ENCODE data around the gene C4BPB.
"Not testable (repeated sequence)": the region's sequence is repeated elsewhere in the genome, so short reads cannot be mapped to it uniquely, and the experiment has no call there.

The C4BPB gene, protein sequence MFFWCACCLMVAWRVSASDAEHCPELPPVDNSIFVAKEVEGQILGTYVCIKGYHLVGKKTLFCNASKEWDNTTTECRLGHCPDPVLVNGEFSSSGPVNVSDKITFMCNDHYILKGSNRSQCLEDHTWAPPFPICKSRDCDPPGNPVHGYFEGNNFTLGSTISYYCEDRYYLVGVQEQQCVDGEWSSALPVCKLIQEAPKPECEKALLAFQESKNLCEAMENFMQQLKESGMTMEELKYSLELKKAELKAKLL

GRCh38 chr1:207088701-207089626, at the start of gene C4BPB:
TSS of gene C4BPB (plus strand) at chr1:207088860. CDS start at chr1:207089532, 672 bp downstream.
- no peak for DNase-seq (ENCODE audit: low read depth)

- DNase-seq (ENCODE audit: low read depth): no peak
These were observed 49.1 kb upstream of the C4BPB start for GRCh38 chr1:207039380-207040180.

- DNase-seq (ENCODE audit: low read depth): no peak
These were observed 48.5 kb upstream of the C4BPB start for GRCh38 chr1:207040181-207040533.

DNA sequence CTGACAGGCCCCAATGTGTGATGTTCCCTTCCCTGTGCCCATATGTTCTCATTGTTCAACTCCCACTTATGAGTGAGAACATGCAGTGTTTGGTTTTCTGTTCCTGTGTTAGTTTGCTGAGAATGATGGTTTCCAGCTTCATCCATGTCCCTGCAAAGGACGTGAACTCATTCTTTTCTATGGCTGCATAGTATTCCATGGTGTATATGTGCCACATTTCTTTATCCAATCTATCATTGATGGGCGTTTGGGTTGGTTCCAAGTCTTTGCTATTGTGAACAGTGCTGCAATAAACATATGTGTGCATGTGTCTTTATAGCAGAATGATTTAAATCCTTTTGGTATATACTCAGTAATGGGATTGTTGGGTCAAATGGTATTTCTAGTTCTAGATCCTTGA, 47.3 kb upstream of the C4BPB start:
- not testable (repeated sequence) for DNase-seq (ENCODE audit: low read depth)

DNA sequence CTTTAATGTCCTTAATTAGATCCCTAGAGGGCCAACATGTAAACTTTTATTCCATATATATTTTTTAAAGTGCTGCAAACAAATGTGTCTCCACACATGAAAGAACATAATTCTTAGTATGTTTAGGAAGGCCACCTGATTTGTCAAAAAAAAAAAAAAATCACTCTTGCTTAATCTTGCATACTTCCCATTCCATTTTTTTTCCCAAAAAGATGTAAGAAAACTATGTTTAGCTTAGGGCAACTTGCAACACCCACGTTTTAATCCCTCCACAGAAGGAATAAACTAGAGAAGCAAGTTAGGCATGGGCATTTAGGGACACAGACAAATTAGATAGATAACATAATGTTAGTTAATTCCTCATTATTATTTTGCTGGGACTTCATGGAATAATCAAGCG, 43.2 kb upstream of the C4BPB start:
- no peak for DNase-seq (ENCODE audit: low read depth)

DNA sequence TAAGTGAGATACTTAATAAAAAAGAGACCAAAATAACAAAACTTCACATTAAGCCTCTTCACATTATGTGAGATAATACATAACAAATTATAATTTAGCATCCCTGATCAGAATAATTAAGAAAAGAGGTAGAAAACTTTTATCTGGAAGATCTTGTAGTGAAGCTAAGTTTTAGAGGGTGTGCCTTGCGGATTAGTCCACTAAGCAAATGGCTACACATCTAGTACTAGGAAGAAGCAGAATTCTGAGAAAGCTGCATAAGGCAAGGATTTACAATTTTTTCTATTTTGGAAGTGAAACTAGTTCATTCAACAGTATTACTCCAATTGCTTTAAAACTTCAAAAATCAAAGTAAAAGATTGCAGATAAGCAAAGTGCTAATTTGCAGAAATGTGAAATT, 41.2 kb upstream of the C4BPB start:
- no peak for DNase-seq (ENCODE audit: low read depth)

DNA sequence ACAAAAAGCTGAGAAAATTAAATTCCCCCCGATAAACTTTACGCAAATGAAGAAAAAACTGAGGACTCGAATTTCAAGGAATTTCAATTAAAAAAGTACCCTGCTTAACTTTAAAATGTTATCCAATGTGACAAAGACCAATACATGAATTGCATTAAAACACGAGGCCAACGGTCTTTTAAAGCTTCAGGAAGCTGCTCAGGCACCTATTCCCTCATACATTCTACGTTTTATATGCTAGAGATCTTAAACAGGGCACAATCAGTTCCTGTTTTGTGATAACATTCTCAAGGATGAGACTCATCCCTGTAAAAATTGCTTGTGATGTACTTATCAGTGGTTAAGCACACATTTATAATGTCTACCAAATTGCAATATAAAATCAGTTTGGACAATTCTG, 40.6 kb upstream of the C4BPB start:
- DNase-seq (ENCODE audit: low read depth): no peak

- DNase-seq (ENCODE audit: low read depth): no peak
These were observed 39.6 kb upstream of the C4BPB start for GRCh38 chr1:207049054-207049453.

DNA sequence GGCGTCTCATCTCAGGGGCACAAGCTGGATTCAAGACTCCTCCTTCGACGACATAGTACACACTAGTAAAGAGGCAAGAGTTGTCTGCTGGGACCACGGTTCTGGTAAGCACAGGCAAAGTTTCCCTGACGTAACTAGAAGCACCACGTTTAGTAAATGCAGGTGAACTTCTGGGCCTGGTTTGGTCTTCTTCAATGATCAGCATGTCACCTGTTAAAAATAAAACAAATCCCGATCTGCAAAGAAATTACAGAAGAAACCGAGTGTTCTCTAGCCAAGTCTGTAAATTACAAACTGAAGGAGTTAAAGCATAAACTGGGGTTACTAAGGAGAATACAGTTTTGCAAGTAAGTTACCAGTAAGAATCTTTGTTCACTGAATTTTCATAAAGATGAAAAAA, 39.1 kb upstream of the C4BPB start:
- no peak for DNase-seq (ENCODE audit: low read depth)

- no peak for DNase-seq (ENCODE audit: low read depth)
These were observed 38.7 kb upstream of the C4BPB start for GRCh38 chr1:207049974-207050391.

- DNase-seq (ENCODE audit: low read depth): peak; percentile 88
These were observed 38.0 kb upstream of the C4BPB start for GRCh38 chr1:207050480-207051190.

DNA sequence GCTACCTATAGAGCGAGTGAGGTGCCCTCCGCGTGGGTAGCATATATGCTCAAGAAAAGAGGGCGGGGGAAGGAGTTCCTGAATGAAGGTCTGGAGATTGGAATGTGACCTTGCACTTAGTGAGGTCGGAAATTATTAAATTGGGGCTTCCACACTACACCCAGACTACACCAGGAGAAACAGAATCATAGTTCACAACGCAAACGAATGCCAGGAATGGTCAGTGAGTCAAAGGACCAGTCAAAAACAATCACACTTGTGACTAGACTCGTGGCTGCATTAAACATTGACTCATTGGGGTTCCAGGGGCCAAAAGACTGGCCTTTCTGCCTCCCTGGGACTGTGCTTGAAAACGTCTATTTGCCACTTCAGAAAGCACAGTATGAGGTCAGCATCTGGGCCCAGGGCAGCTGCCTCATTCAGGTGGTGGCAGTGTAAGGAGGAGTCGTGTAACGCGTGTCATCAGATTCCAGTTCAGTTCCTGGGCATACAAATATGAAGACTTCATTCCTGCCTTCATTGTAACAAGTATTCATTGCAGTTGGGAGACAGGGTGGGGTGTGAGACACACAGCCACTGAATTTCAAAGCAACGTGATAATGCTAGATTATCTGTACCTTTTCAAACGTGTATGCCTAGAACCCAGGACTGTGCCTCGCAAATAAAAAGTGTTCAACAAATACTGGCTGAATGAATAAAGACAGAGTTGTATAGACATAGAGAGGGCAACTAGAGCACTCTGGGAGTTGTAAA, 37.3 kb upstream of the C4BPB start, which contains the start of gene YOD1:
Gene YOD1, minus strand, starts transcription at position 18 of the 753 bp plus-strand sequence. CDS start 178 bp downstream, outside the sequence.
- peak; percentile 11 for DNase-seq (ENCODE audit: low read depth)

- DNase-seq (ENCODE audit: low read depth): peak; percentile 91
These were observed 35.5 kb upstream of the C4BPB start, which contains the start of gene PFKFB2 for GRCh38 chr1:207052911-207053769. TSS of gene PFKFB2 (plus strand) at chr1:207053275. CDS start at chr1:207054718, 1,443 bp downstream.

DNA sequence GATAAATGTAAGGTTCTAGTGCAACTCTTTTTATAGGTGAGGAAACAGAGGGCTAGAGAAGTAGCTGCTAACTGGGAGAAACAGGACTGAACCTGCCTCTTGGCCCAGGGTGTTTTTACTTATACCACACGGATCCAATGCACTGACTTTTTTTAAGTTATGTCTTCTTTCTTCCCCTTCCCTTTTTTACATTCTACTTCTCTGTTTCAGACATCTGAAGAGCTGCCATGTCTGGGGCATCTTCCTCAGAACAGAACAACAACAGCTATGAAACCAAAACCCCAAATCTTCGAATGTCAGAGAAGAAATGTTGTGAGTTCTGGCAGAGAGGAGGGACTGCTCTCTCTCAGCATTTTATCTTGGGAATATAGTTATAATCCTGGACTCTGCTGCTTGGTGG, 34.2 kb upstream of the C4BPB start:
- DNase-seq (ENCODE audit: low read depth): no peak

- DNase-seq (ENCODE audit: low read depth): no peak
These were observed 33.2 kb upstream of the C4BPB start for GRCh38 chr1:207055386-207056001.

DNA sequence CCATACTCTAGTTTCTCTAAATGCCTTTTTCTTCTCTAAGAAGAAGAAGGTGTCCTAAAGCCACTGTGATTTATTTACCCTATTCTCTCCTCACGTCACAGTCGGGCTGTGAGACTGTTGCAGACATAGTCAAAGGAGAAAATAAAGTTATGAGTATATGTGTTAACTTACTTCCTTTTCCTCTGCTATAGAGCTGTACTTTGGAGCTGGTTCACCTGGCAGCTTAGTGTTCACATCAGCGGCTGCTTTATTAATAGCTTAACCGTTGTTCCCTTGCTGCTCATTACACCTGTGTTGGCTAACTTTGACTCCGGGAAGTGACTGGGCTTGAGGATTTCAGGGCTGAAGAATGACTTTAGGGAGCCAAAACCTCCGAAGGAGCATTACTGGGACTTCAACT, 32.0 kb upstream of the C4BPB start:
- DNase-seq (ENCODE audit: low read depth): no peak

- DNase-seq (ENCODE audit: low read depth): no peak
These were observed 30.4 kb upstream of the C4BPB start for GRCh38 chr1:207058252-207058651.

GRCh38 chr1:207058878-207059867, 29.5 kb upstream of the C4BPB start:
- no peak for DNase-seq (ENCODE audit: low read depth)

All from activated T-cell treated with anti-CD3 and anti-CD28 coated beads for 48 hours (primary cell).